ENCODE results near the gene DDX20.

Gene DDX20

DNA sequence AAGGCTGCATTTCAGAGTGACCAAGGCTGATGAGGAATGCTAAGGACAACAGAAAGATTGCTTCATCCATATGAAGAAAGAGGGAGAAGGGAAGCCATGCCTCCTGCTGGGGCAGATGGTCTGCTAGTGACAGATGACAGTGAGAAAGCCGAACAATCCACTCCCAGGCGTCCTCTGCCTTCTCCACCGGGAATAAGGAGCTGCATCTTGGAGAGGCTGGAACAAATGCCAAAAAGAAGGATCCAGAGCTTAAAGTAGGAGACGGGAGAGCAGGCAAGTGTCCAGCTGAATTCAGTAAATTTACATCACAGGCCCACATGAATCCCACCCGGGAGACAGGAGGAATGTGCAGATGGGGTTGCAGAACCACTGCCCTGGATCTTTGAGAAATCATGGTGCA, 33.4 kb downstream of the DDX20 start:
- no peak overlapping the region for H3K4me3 ChIP-seq (ENCODE audit: low read length)

DNA sequence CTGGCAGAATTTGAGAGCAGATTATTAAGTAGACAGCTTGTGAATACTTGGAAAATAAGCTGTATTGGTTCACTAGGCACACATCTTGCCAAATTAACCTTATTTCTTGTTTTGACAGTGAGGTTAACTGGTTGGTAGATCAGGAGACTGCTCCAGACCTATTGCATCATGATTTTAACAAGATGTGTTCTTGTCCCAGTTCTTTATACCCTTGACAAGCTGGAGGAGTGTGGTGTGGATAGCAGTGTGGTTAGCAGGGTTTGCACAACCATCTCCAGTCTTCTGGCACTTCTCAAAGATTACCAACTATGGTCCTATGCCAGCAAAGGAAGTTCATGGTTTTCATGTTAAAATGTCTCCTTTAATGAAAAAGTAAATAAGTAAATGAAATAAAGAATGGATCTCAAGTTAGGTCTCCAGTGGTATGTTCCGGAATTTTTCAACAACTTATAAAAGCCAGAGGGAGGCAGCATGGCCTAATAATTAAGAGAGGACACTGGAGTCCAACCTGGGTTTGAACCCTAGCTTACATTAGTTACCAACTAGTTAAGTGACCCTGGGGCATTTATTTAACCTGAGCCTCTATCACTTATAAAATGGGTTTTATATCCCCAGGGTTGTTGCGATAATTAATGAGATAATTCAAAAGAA, 34.1 kb downstream of the DDX20 start:
- no peaks in the 10 kb centered on the region for H4K20me1 ChIP-seq (ENCODE audit: control insufficient read depth, insufficient read depth, low read depth, low read length)
- H3F3A ChIP-seq (ENCODE audit: control insufficient read depth, insufficient read depth) = no peaks in the 10 kb centered on the region
- H3K9me2 ChIP-seq (replicated peaks; ENCODE audit: control insufficient read depth, low read length) = no peaks in the 10 kb centered on the region
- H3K27ac ChIP-seq (ENCODE audit: low read depth, low read length) = no peak overlapping the region
- no peaks in the 10 kb centered on the region for H3K79me2 ChIP-seq (ENCODE audit: control insufficient read depth, low read length)
- TF ChIP-seq, protein P1, sequence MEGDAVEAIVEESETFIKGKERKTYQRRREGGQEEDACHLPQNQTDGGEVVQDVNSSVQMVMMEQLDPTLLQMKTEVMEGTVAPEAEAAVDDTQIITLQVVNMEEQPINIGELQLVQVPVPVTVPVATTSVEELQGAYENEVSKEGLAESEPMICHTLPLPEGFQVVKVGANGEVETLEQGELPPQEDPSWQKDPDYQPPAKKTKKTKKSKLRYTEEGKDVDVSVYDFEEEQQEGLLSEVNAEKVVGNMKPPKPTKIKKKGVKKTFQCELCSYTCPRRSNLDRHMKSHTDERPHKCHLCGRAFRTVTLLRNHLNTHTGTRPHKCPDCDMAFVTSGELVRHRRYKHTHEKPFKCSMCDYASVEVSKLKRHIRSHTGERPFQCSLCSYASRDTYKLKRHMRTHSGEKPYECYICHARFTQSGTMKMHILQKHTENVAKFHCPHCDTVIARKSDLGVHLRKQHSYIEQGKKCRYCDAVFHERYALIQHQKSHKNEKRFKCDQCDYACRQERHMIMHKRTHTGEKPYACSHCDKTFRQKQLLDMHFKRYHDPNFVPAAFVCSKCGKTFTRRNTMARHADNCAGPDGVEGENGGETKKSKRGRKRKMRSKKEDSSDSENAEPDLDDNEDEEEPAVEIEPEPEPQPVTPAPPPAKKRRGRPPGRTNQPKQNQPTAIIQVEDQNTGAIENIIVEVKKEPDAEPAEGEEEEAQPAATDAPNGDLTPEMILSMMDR (IDR thresholded peaks at IDR 0.05; ENCODE audit: low read depth, low read length, poor library complexity, severe bottlenecking) = no peak
- no peak for TF ChIP-seq EZH2phosphoT487 (IDR thresholded peaks at IDR 0.05; ENCODE audit: borderline replicate concordance, low read length)
- no peaks in the 10 kb centered on the region for H3K4me1 ChIP-seq (ENCODE audit: control insufficient read depth, low read length)
- no peak overlapping the region for H3K4me3 ChIP-seq (ENCODE audit: low read length)
- H3K27me3 ChIP-seq (ENCODE audit: control insufficient read depth, low read length) = peaks cover 45% of the 10 kb centered on the region
- no peaks in the 10 kb centered on the region for H3K36me3 ChIP-seq (ENCODE audit: control insufficient read depth, low read length)
- H3K9me3 ChIP-seq (ENCODE audit: control insufficient read depth, insufficient read depth, low read length) = no peaks in the 10 kb centered on the region
- no peak overlapping the region for H3K4me2 ChIP-seq (ENCODE audit: low read length)

More for the DNA sequence above, 33.4 kb downstream of the DDX20 start:
- Histone ChIP-seq H3K27me3 (ENCODE audit: control insufficient read depth, low read length) (peaks cover 45% of the 10 kb centered on the region), H3K27ac (ENCODE audit: low read depth, low read length) (no peak overlapping the region), H3F3A (ENCODE audit: control insufficient read depth, insufficient read depth) (no peaks in the 10 kb centered on the region), H3K9me3 (ENCODE audit: control insufficient read depth, insufficient read depth, low read length) (no peaks in the 10 kb centered on the region), H3K4me2 (ENCODE audit: low read length) (no peak overlapping the region), H3K79me2 (ENCODE audit: control insufficient read depth, low read length) (no peaks in the 10 kb centered on the region), H3K4me1 (ENCODE audit: control insufficient read depth, low read length) (no peaks in the 10 kb centered on the region), H4K20me1 (ENCODE audit: control insufficient read depth, insufficient read depth, low read depth, low read length) (no peaks in the 10 kb centered on the region), H3K36me3 (ENCODE audit: control insufficient read depth, low read length) (no peaks in the 10 kb centered on the region), H3K9me2 (replicated peaks; ENCODE audit: control insufficient read depth, low read length) (no peaks in the 10 kb centered on the region)
- TF ChIP-seq, protein P1 (IDR thresholded peaks at IDR 0.05; ENCODE audit: low read depth, low read length, poor library complexity, severe bottlenecking) = no peak
- no peak for TF ChIP-seq EZH2phosphoT487 (IDR thresholded peaks at IDR 0.05; ENCODE audit: borderline replicate concordance, low read length)

DNA sequence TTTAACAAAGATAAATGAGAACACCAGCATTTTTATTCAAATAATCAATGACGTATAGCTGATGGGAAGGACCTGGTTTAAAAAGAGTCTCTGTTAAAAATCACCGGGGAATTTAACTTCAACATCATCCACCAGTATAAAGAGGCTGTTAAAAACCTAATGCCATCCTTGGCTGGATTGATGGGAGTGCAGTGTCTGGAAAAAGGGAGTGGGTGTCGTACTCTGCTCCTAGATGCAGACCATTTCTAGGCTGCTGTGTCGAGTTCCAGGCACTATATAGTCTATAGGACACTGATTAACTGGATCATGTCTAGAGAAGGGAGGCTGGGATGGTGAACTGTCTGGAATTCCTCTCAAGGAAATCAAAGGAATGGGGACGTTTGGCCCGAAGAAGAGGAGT, 36.1 kb downstream of the DDX20 start:
- no peaks in the 10 kb centered on the region for H3K4me1 ChIP-seq (ENCODE audit: control insufficient read depth, low read length)
- no peaks in the 10 kb centered on the region for H3K9me2 ChIP-seq (replicated peaks; ENCODE audit: control insufficient read depth, low read length)
- no peaks in the 10 kb centered on the region for H3K9me3 ChIP-seq (ENCODE audit: control insufficient read depth, insufficient read depth, low read length)
- H3K36me3 ChIP-seq (ENCODE audit: control insufficient read depth, low read length) = no peaks in the 10 kb centered on the region
- no peak overlapping the region for H3K4me2 ChIP-seq (ENCODE audit: low read length)
- no peaks in the 10 kb centered on the region for H3K79me2 ChIP-seq (ENCODE audit: control insufficient read depth, low read length)
- peaks cover 35% of the 10 kb centered on the region for H3K27me3 ChIP-seq (ENCODE audit: control insufficient read depth, low read length)
- no peak for TF ChIP-seq EZH2phosphoT487 (IDR thresholded peaks at IDR 0.05; ENCODE audit: borderline replicate concordance, low read length)
- TF ChIP-seq, protein P1 (IDR thresholded peaks at IDR 0.05; ENCODE audit: low read depth, low read length, poor library complexity, severe bottlenecking) = no peak
- H3K4me3 ChIP-seq (ENCODE audit: low read length) = no peak overlapping the region
- no peak overlapping the region for H3K27ac ChIP-seq (ENCODE audit: low read depth, low read length)
- no peaks in the 10 kb centered on the region for H3F3A ChIP-seq (ENCODE audit: control insufficient read depth, insufficient read depth)
- H4K20me1 ChIP-seq (ENCODE audit: control insufficient read depth, insufficient read depth, low read depth, low read length) = no peaks in the 10 kb centered on the region

All from DOHH2 (cell line).